HUES64 (cell line): ENCODE measurements around the gene CNTNAP1.
"Not testable (repeated sequence)": the region's sequence is repeated elsewhere in the genome, so short reads cannot be mapped to it uniquely, and the experiment has no call there.

Experiments
- H3K27ac ChIP-seq: 2 replicates; pipeline ENCODE4 v1.7.0; 2013; ENCODE audit warnings: low read depth, low read length, inconsistent platforms
- H3K27me3 ChIP-seq: 2 replicates; pipeline ENCODE4 v1.6.1; 2013; ENCODE audit warnings: mild to moderate bottlenecking, low read length; ENCODE audit not compliant: insufficient read depth
- H3K36me3 ChIP-seq: 2 replicates; pipeline ENCODE4 v1.6.1; 2013; ENCODE audit warnings: mild to moderate bottlenecking, low read length; ENCODE audit not compliant: insufficient read depth
- H3K4me1 ChIP-seq: 2 replicates; pipeline ENCODE4 v1.6.1; 2013; ENCODE audit warnings: mild to moderate bottlenecking, low read length, moderate library complexity; ENCODE audit not compliant: insufficient read depth
- H3K4me3 ChIP-seq: 2 replicates; pipeline ENCODE4 v1.5.1; 2013; ENCODE audit warnings: mild to moderate bottlenecking, low read length, moderate library complexity
- H3K9ac ChIP-seq: 2 replicates; pipeline ENCODE4 v1.6.1; 2013; ENCODE audit warnings: mild to moderate bottlenecking, low read depth, low read length
- H3K9me3 ChIP-seq: 2 replicates; pipeline ENCODE4 v1.6.1; 2013; ENCODE audit warnings: low read depth, low read length; ENCODE audit not compliant: insufficient read depth
- WGBS: fragments of 150-250, 120-280 bp; methylation state at CpG from one replicate; pipeline ENCODE4 v1.1.7; 2013; ENCODE audit warnings: missing lambda C conversion rate; 5-methylcytosine and 5-hydroxymethylcytosine counted together

The CNTNAP1 gene

DNA sequence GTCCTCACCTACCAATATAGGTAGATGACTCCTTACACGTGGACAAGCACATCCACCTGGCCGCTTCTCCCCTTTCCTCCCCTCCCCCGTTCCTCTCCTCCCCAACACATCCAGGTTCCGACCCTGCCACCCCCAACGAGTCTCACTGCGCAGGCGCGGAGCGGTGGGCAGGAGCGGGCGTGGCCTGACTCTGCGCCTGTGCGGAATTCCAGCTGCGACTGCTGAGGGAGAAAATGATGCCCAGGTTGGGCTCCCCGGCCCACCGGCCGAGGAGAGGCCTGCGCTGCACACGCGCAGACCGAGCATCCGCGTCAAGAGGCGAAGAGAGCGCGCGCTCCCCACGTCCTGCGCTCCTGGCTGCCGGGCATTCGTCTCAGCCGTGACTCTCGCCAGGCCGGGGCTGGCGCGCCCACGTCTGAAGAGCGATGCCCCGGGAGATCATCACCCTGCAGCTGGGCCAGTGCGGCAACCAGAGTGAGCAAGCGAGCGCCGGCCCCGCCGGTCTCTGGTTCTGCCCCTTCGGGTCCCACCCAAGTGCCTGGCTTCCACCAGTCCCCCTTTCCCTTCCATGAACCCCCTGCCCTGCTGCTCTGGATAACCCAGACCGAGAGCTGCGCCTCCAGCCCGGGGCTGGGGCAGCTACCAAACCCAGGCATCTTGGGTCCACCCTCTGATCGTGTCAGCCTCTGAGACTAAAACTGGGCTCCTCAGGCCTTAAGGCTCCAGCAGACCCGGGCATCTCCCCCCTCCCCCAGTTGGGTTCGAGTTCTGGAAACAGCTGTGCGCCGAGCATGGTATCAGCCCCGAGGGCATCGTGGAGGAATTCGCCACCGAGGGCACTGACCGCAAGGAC is 23.0 kb upstream of the CNTNAP1 start, which contains the start of gene TUBG2:
Gene TUBG2, plus strand, starts transcription at position 206 of the 853 bp plus-strand sequence. Its CDS starts 220 bp downstream, at position 426.
- Histone ChIP-seq H3K4me1 (peaks cover 15% of the 10 kb centered on the region), H3K4me3 (peak within 1 kb of the TSS; percentile 76), H3K27me3 (no peaks in the 10 kb centered on the region), H3K27ac (no peak within 1 kb of the TSS; the same call in 1 of the 2 replicates), H3K36me3 (peaks cover 21% of the 10 kb centered on the region), H3K9me3 (no peaks in the 10 kb centered on the region), H3K9ac (peak within 1 kb of the TSS; percentile 37)
- under 1% methylated on average over 54 of the region's 59 CpGs for whole genome bisulfite sequencing

DNA sequence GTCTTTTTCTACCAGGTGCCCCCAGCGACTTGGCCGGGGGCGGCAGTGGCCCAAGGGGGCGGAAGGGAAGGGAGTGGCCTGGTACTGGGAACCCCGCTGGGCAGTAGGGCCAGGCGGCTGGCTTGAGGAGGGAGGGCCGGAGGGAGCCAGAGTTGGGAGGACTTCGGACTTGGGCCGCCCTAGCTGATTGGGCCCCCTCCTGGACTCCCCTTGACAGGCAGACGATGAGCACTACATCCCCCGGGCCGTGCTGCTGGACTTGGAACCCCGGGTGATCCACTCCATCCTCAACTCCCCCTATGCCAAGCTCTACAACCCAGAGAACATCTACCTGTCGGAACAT is 22.4 kb upstream of the CNTNAP1 start:
- H3K27ac ChIP-seq: not testable (repeated sequence)

DNA sequence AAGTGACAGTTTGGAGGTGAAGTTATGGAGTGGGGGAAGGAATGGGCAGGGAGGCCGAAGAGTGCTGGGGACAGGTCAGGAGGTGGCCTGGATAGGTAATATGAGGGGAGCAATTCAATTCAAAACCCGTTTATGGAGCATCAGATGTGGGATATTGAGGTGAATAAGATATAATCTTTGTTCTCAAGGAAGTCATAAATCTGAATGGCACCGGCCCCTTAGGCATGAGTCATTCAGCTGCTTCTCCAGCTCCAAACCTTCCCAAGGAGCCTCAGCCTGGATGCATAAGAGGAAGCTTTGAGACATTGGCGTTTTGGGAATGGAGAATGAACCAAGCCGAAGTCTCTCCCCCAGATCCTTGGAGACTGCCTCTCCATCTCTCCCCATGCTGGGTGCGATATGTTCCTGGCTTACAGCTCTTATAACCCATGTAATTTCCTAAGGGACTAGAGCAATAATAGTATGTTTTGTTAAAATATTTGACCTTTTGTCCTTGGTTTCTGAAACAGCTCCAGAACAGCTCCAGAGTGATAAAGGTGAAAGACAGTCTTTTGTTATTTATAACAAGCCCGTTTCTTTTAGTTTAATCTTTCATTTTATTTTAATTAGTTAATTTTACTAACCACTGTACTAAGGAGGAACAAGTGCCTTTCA is 21.5 kb upstream of the CNTNAP1 start:
- H3K27ac ChIP-seq: no peak overlapping the region
- H3K9me3 ChIP-seq: no peaks in the 10 kb centered on the region
- peaks cover 15% of the 10 kb centered on the region; the same call in 1 of the 2 replicates for H3K4me1 ChIP-seq
- H3K9ac ChIP-seq: no peak overlapping the region
- H3K36me3 ChIP-seq: peaks cover 29% of the 10 kb centered on the region
- 79% methylated on average over 5 of the region's 7 CpGs for WGBS
- no peaks in the 10 kb centered on the region for H3K27me3 ChIP-seq
- no peak overlapping the region for H3K4me3 ChIP-seq

More for the DNA sequence above, 22.4 kb upstream of the CNTNAP1 start:
- Histone ChIP-seq H3K36me3 (peaks cover 23% of the 10 kb centered on the region), H3K4me3 (peak overlapping the region; percentile 76), H3K4me1 (peaks cover 15% of the 10 kb centered on the region; the same call in 1 of the 2 replicates)
- H3K27me3 ChIP-seq, H3K9me3 ChIP-seq, H3K9ac ChIP-seq: not testable (repeated sequence)
- WGBS: 50% methylated on average over 1 of the region's 14 CpGs

DNA sequence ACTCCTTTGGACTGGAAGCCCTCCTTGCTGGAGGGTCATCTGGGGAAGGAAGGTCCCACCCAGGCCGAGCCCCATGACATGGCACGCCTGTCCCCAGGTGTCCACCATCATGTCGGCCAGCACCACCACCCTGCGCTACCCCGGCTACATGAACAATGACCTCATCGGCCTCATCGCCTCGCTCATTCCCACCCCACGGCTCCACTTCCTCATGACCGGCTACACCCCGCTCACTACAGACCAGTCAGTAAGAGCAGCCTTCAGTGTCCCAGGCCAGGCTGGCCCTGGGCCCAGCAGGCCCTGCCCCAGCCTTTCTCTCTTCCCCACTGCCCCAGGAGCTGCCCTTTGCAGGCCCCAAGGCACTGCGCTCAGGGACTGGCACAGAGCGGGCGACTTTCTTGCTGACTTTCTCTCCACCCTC is 16.7 kb upstream of the CNTNAP1 start:
- no peak overlapping the region for H3K4me3 ChIP-seq
- H3K36me3 ChIP-seq: peaks cover 58% of the 10 kb centered on the region
- H3K27ac ChIP-seq: no peak overlapping the region
- H3K27me3 ChIP-seq: no peaks in the 10 kb centered on the region
- peaks cover 17% of the 10 kb centered on the region; the same call in 1 of the 2 replicates for H3K4me1 ChIP-seq
- H3K9me3 ChIP-seq: no peaks in the 10 kb centered on the region
- 89% methylated on average over 14 of the region's 14 CpGs for WGBS
- no peak overlapping the region for H3K9ac ChIP-seq

DNA sequence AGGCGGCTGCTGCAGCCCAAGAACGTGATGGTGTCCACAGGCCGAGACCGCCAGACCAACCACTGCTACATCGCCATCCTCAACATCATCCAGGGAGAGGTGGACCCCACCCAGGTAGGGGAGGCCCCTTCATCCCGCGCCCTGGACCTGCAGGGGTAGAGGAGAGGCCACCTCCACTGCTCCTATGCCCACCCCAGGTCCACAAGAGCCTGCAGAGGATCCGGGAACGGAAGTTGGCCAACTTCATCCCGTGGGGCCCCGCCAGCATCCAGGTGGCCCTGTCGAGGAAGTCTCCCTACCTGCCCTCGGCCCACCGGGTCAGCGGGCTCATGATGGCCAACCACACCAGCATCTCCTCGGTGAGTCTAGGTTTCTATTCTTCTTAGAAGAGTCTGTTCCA is 16.2 kb upstream of the CNTNAP1 start:
- not testable (repeated sequence) for H3K27ac ChIP-seq, H3K27me3 ChIP-seq
- H3K36me3 ChIP-seq: peaks cover 58% of the 10 kb centered on the region

DNA sequence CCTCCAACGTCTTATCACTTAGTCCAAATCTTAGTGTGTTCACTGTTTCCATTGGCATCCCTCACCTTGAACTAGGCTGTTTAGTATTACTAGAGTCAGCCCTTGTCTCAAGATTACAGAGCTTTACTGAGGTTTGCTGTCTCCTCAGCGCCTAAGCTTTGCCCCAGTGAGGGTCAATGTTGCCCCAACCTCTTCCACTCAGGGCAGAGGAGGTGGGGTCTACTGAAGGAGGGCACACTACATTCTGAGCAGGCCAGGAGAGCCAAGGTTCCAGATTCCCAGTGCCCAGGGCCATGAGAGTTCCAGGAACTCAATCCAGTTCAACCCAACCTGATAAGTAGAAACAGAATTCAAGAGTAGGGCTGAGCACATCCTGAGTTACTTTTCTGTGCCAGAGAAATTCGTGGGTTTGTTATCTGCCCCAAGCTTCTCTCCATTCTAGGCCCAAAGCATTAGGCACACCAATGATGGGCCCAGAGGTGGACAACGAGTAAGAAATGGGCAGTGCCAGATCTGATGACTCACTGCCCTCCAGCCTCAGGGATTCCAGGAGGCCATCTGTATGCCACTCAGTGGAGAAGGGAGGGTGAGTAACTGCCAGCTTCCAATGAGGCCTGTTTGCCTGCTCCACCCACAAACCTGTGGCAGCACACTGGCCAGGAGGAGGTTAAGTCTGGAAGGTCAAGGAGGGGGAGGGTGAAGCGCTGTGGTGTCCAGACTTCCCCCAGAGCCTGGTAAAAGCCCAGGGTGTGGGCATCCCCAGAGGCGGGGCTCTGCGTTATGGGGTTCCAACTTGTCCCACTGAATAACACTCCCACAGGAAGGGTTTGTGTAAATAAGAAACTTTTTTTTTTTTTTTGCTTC is 15.0 kb upstream of the CNTNAP1 start:
- H3K27me3 ChIP-seq: peaks cover 16% of the 10 kb centered on the region
- H3K4me3 ChIP-seq: no peak overlapping the region
- peaks cover 23% of the 10 kb centered on the region for H3K4me1 ChIP-seq
- WGBS: 85% methylated on average over 6 of the region's 7 CpGs
- no peak overlapping the region for H3K9ac ChIP-seq
- H3K36me3 ChIP-seq: peaks cover 49% of the 10 kb centered on the region
- H3K27ac ChIP-seq: no peak overlapping the region
- H3K9me3 ChIP-seq: no peaks in the 10 kb centered on the region

More for the DNA sequence above, 16.2 kb upstream of the CNTNAP1 start:
- WGBS: 87% methylated on average over 9 of the region's 16 CpGs
- H3K4me1 ChIP-seq: peaks cover 16% of the 10 kb centered on the region
- H3K9me3 ChIP-seq, H3K9ac ChIP-seq, H3K4me3 ChIP-seq: not testable (repeated sequence)

DNA sequence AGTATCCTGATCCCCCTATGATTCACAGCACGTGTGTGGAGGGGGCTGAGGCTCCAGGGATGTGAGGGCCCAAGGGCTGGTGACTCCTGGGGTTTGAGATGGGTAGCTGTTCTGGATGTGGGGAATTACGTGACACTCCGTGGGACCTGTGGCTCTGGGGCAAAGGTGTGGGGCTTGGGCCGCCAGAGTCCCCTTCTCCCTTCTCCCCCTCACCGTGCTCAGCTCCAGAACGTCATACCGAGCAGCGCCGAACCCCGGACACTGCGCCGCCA is 12.7 kb upstream of the CNTNAP1 start:
- Histone ChIP-seq H3K4me3 (peak overlapping the region; percentile 38), H3K27ac (no peak overlapping the region; the same call in 1 of the 2 replicates), H3K36me3 (peaks cover 41% of the 10 kb centered on the region), H3K27me3 (peaks cover 37% of the 10 kb centered on the region), H3K9me3 (no peaks in the 10 kb centered on the region), H3K4me1 (peaks cover 28% of the 10 kb centered on the region), H3K9ac (peak overlapping the region; percentile 30; the same call in 1 of the 2 replicates)
- WGBS: 19% methylated on average over 12 of the region's 12 CpGs

DNA sequence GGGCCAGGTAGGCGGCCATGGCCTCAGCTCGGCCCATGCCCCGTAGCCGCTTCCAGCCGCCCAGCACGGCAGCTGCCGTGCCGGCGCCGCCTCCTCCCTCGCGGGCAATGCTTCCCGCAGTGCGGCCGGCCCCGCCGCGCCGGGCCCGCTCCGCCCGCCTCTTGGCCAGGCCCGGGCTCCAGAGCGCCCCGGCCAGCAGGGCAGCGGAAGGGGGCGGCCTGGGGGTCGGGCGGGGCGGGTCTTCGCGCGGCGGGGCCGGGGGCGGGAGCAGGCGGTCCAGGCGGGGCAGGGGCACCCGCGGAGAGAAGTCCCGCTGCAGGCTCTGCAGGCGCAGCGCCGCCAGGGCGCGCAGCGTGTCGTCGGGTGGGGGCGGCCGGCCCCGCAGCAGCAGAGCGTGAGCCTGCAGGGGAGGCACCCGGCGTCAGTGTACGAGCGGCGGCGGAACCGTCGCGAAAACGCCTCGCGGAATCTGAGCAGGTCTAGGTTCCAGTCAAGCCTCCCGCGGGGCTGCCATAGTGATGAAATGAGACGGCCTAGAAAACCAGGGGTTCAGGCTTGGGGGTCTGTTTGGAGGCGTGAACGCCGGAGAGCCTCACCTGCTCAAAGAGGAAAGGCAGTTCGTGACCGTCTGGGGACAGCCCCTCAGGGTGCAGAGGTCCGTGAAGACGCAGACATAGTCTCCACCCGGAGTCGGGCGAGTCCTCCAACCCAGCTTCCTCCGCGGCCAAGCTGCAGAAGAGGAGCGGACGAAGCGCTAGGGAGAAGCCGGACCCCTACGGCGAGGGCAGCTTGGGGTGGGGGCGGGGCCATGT is 12.1 kb upstream of the CNTNAP1 start:
- no peaks in the 10 kb centered on the region for H3K9me3 ChIP-seq
- peak overlapping the region; percentile 59 for H3K4me3 ChIP-seq
- peak overlapping the region; percentile 50; the same call in 1 of the 2 replicates for H3K27ac ChIP-seq
- WGBS: 2% methylated on average over 87 of the region's 87 CpGs
- peaks cover 32% of the 10 kb centered on the region for H3K4me1 ChIP-seq
- peak overlapping the region; percentile 30 for H3K9ac ChIP-seq
- H3K36me3 ChIP-seq: peaks cover 41% of the 10 kb centered on the region
- H3K27me3 ChIP-seq: peaks cover 41% of the 10 kb centered on the region

DNA sequence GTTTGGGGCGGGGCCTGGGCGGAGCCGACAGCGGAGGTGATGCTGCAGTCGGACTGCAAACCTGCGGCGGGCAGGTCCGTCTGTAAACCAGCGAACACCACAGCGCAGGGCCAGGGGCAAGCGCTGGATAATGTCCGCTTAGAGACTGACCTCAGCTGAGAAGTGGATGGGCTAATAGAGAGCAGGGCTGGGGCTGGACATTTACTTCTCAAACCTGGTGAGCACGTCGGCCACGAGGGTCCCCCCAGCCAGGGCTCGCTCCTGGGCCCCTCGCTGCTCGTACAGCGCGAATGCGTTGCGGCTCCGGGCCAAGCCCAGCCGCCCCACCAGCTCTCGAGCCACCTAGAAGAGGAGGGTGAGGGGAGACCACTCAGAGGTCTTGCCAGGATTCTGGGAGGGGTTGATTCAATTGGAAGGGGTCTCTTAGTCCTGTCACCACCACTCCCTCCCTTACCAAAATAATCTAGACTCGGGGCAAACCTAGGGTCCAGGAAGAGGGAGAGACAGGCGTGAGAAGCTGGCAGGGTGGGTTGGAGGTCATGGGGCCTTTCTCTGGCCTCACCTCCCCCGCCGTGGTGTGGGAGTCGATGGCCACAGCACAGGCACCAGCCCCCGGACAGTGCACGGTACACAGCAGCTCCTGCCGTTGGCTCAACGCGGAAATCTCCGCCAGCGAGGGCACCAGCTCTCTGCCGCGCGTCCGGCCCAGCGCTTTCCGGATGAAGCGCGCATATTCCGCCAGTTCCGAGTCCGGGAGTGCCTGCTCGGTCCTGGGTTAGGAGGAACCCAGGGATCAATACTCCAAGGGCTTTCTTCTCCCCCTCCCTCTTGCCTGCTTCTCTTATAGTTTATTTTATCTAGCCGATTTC is 11.3 kb upstream of the CNTNAP1 start:
- H3K4me3 ChIP-seq: peak overlapping the region; percentile 59
- 43% methylated on average over 50 of the region's 50 CpGs for WGBS
- peaks cover 38% of the 10 kb centered on the region for H3K4me1 ChIP-seq
- H3K27ac ChIP-seq: no peak overlapping the region
- H3K36me3 ChIP-seq: peaks cover 35% of the 10 kb centered on the region
- no peak overlapping the region for H3K9ac ChIP-seq
- H3K9me3 ChIP-seq: no peaks in the 10 kb centered on the region
- H3K27me3 ChIP-seq: peaks cover 49% of the 10 kb centered on the region

DNA sequence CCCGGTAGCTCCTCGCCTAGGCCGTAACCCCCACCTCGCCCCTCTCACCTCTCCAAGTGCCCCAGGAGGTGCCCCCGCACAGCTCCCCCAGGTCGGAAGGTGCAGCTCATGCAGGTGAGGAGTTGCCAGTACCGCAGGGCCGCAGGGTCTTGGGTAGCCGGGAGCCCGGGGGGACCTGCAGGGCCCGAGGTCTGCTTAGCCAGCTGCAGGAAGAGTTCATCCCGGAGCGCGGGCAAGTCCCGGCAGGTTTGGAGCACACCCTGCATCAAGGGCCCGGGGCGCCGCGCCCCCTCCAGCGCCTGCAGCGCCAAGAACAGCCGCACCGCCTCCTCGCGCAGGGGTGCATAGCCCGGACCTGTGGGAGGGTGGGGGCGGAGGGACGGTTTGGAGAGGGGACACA is 10.3 kb upstream of the CNTNAP1 start:
- Histone ChIP-seq H3K27me3 (peaks cover 53% of the 10 kb centered on the region), H3K4me1 (peaks cover 38% of the 10 kb centered on the region), H3K36me3 (peaks cover 25% of the 10 kb centered on the region), H3K9me3 (no peaks in the 10 kb centered on the region), H3K4me3 (peak overlapping the region; percentile 59), H3K9ac (no peak overlapping the region), H3K27ac (no peak overlapping the region)
- WGBS: 50% methylated on average over 28 of the region's 28 CpGs
